Erythroblast (primary cell): ENCODE results near the gene WIPF1.

Experiments
- GATA1 ChIP-seq: IDR thresholded peaks from 2 replicates; pipeline ENCODE4 v1.6.1; 2011; ENCODE audit warnings: low read depth, mild to moderate bottlenecking, control low read depth, low read length, moderate library complexity
- POLR2A ChIP-seq: IDR thresholded peaks from 2 replicates; pipeline ENCODE4 v1.6.1; 2011; ENCODE audit warnings: mild to moderate bottlenecking, low read length

GRCh38 chr2:174607584-174607983 lies 10.0 kb upstream of the WIPF1 start:
- TF ChIP-seq POLR2A (no peak), GATA1 (no peak)
